Subcutaneous adipose tissue (tissue), 4 donors: ENCODE measurements around the gene LBH. TPM values are rescaled to one million over a fixed set of nuclear protein-coding genes. Genes with fewer than 3 reads are reported as not detected.

Source experiments
- CTCF ChIP-seq: fragments of 450-650 bp; IDR thresholded peaks from one replicate; pipeline ENCODE4 v1.5.1; 2016; ENCODE audit warnings: low read depth, mild to moderate bottlenecking, control low read depth, antibody characterized with exemption, moderate library complexity
- total RNA-seq, 4 donors: library from RNA; depleted of rRNA; stranded (reverse); fragments of >200 nt; gene quantifications; one replicate each; pipeline ENCODE4 v1.1.0, GENCODE V29; 2016

LBH gene
- total RNA-seq, 4 donors from 2014 or later: 11.7 to 16.3 (median 12.5) TPM

- TF ChIP-seq CTCF: no peak
These were observed 39.0 kb upstream of the LBH start for GRCh38 chr2:30192314-30192713.

GRCh38 chr2:30193104-30193681 is 38.1 kb upstream of the LBH start:
- no peak for TF ChIP-seq CTCF

GRCh38 chr2:30194421-30194820 is 36.9 kb upstream of the LBH start:
- TF ChIP-seq CTCF: no peak

GRCh38 chr2:30195016-30195415 is 36.3 kb upstream of the LBH start:
- no peak for TF ChIP-seq CTCF

- TF ChIP-seq CTCF: no peak
These were observed 33.7 kb upstream of the LBH start for GRCh38 chr2:30197570-30198192.

GRCh38 chr2:30201990-30202389 is 29.3 kb upstream of the LBH start:
- no peak for TF ChIP-seq CTCF

GRCh38 chr2:30203156-30203555 is 28.2 kb upstream of the LBH start:
- no peak for TF ChIP-seq CTCF
